ENCODE results near the gene PNPLA5.
"Not testable (repeated sequence)": the region's sequence is repeated elsewhere in the genome, so short reads cannot be mapped to it uniquely, and the experiment has no call there.

DNA sequence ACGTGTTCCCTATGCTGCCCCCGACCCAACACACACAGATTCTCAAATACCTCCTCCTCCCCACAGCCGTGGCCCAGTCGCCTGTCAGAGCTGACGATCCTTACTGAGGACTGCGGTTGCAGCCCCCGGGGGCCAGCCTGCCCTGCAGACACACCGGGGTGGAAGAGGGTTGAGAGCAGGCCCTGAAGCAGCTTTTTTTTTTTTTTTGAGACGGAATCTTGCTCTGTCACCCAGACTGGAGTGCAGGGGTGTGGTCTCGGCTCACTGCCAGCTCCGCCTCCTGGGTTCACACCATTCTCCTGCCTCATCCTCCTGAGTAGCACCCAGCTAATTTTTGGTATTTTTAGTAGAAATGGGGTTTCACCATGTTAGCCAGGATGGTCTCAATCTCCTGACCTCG, 11.2 kb upstream of the PNPLA5 start:
- TF ChIP-seq, protein P1, sequence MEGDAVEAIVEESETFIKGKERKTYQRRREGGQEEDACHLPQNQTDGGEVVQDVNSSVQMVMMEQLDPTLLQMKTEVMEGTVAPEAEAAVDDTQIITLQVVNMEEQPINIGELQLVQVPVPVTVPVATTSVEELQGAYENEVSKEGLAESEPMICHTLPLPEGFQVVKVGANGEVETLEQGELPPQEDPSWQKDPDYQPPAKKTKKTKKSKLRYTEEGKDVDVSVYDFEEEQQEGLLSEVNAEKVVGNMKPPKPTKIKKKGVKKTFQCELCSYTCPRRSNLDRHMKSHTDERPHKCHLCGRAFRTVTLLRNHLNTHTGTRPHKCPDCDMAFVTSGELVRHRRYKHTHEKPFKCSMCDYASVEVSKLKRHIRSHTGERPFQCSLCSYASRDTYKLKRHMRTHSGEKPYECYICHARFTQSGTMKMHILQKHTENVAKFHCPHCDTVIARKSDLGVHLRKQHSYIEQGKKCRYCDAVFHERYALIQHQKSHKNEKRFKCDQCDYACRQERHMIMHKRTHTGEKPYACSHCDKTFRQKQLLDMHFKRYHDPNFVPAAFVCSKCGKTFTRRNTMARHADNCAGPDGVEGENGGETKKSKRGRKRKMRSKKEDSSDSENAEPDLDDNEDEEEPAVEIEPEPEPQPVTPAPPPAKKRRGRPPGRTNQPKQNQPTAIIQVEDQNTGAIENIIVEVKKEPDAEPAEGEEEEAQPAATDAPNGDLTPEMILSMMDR (IDR thresholded peaks at IDR 0.05): not testable (repeated sequence)
- not testable (repeated sequence) for TF ChIP-seq POLR2A (IDR thresholded peaks at IDR 0.05)

All from vagina (tissue), 2 donors.